Stimulated activated CD4-positive, alpha-beta T cell treated with anti-CD3 and anti-CD28 coated beads, Interleukin-4, amount 100 ng/mL, for 24 hours (primary cell): ENCODE data around the gene ATE1.
"Not testable (repeated sequence)": the region's sequence is repeated elsewhere in the genome, so short reads cannot be mapped to it uniquely, and the experiment has no call there.

Experiments used
- DNase-seq: peaks from one replicate; pipeline ENCODE4 v3.0.0-alpha.2; 2020

The ATE1 gene

DNA sequence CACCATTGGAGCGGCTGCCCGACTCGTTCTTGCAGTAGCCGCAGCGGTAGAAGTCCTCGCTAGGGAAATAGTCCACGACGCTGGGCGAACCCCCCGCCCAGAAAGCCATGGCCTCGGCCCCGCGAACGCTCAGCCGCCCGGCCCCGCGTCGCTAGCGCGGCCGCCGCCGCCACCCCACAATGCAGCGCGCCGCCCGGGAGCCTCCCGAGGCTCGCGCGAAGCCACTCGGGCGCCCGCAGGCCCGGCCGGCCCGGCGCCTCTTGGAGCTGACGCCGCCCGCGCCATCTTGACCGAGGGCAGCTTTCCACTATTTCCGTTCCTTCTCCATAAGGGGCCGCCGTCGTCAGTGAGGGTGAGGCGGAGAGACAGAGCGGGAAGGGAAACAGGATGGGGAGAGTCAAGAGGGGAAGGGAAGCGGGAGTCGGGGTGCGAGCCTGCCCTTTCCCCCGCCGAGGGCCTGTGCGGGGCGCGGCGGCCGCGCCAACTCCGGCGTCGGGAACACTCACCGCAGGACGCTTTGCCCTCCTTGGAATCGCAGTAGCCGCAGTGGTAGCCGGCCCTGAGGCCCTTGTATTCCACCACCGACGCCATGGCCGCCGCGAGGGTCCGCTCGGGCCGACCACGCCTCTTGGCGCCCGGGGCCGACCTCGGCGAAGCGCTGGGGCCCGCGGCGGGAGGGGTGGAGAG is at the start of gene ATE1:
TSS of gene ATE1 (minus strand) at position 191 of the 687 bp plus-strand sequence. CDS start at position 109, 82 bp downstream.
- peak; percentile 84 for DNase-seq

DNA sequence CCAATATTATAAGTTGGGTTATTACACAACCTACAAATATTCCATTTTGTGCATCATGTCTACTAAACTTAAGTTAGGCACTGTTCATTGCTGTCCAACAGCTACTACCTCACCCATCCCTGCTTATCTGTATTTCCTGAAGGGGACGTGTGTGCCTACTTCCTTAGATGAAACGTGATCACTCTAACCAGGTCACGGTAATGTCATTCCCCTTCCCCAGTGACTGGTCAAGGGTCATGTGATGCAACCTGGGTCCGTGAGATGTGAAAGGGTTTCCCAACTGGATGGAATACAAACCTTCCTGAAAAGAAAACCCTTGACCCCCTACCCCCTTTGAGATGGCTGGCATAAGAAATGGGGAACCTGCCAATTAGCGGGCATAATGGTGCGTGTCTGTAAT is 48.8 kb upstream of the ATE1 start:
- no peak for DNase-seq

DNA sequence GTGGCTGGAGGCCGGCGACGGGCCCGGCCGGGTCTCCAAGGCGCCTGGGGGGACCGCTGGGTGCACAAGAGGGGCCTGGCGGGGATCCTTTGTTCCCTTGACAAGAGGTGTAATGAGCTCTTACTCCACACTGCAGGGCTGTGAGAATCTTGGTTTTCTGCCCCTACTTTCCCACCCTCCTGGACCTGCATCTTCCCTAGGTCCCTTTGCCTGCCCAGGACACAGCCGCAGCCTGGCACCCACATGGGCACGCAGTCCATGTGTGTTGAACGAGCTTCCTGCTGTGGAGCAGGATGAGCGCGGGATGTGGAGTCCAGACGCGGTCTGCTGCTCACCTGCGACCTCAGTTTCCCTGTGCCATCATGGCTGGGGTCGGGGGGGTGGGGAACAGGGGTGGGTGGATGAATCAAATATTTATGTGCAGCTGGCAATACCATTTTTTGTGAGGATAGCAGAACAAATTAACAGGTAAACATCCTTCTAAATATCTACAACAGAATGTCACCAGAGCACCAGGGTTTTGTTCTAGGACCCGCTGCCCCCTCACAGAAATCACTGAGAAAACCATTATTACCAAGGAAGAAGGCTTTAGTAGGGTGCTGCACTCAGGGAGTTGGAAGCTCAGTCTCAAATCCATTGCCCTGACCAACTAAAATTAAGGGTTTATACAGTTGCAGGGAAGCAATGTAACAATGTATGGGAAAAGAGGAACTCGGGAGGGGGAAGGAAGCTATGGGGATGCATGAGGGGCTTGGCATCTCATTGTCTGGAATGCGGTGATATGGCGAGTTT is 47.7 kb upstream of the ATE1 start:
- DNase-seq = no peak

DNA sequence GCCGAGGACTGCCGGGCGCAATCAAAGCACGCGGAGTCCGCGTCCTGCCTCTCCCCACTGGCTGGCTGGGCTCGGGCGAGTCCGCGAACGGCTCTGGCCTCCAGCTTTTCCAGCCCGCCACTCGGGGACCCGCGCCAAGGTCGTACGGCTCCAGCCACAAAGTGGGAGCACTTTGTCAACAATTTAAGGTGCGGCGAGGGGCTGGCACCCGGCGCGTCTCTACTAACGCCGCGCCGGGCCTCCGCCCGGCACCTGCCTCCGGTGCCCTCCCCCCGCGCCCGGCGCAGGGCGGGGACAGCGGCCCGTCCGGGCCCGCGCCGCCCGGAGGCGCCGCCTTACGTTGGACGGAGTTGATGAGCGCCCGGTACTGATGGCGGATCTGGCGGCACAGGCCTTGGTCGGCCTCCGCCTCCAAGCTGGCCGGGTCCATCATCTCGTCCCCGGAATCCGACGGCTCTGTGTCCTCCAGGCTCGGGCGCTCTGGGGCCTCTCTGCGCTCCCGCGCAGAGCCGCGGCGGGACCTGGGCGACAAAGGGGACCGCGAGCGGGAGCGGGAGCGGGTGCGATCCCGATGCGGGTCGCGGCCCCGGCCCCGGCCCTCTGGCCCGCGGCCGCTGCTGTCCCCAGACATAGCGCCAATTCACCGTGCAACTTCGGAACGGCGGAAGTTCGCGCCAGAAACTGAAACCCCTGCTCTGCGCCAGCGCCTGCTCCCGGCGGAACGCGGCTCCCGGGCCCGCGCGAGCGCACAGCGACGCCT is 46.9 kb upstream of the ATE1 start, which contains the start of gene NSMCE4A:
TSS of gene NSMCE4A (minus strand) at position 683 of the 760 bp plus-strand sequence. CDS start at position 631, 52 bp downstream.
- DNase-seq = peak; percentile 80

DNA sequence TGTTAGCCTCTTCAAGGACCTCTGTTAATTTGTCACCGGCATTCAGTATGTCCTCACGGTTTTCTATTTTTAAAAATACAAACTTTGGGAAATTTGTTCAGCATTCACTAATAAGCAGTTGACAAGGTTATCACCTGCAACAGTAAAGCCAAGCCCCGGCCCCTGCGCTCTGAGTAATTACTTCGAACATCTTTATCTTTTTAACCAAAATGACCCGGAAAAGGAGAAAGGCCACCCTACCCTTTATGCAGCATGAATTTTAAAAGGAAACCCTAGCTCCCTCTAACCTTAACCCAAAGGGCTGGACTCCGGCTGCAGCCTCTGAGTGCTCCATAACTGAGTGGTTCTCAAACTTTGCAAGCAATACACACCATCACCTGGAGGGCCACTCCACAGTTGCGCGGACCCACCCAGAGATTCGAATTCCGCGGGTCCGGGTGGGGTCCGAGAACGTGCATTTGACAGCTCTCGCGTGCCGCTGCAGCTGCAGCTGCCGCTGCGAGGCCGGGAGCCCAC is 46.2 kb upstream of the ATE1 start:
- DNase-seq = no peak

DNA sequence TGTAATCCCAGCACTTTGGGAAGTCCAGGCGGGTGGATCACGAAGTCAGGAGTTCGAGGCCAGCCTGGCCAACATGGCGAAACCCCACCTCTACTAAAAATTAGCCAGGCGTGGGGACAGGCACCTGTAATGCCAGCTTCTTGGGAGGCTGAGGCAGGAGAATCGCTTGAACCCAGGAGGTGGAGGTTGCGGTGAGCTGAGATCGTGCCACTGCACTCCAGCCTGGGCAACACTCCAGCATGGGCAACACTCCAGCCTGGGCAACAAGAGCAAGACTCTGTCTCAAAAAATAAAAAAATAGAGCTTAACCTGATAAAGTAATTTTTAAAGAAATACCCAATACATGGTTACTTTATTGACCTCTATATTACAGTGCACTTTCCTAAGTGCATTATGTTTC is 41.3 kb upstream of the ATE1 start:
- not testable (repeated sequence) for DNase-seq

DNA sequence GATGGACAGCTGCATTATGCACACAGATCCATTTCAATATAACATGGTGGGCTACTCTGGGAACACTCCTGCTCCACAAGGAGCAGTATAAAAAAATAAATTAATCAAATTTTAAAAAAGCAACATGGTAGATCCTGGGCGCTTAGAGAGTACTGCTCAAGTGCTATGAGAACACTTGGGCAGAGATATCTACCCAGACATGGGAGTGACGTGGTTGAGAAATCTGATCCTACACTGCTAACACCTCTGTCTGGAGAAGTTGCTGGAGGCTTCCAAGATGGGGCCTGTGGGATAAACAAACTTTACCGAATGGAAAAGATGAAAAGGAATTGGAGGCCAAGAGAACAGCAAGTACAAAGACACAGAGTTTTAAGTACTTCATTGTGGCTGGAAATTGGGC is 38.2 kb upstream of the ATE1 start:
- no peak for DNase-seq

DNA sequence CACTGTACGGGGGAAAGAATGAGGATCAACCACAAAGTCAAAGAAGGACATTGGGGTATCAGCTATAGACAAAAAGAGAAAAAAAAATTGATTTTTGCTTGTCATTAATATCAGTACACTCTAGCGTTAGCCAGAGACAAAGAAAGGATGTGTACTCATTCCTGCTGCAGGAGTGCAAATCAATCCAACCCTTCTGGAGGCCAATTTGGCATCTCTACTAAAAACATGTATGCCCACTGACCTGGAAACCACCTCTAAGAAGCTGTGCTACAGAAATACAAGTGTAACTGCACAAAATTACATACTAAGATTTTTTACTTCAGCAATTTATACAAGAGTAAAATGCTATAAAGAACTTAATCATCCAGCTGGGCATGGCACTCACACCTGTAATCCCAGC is 33.6 kb upstream of the ATE1 start:
- no peak for DNase-seq

DNA sequence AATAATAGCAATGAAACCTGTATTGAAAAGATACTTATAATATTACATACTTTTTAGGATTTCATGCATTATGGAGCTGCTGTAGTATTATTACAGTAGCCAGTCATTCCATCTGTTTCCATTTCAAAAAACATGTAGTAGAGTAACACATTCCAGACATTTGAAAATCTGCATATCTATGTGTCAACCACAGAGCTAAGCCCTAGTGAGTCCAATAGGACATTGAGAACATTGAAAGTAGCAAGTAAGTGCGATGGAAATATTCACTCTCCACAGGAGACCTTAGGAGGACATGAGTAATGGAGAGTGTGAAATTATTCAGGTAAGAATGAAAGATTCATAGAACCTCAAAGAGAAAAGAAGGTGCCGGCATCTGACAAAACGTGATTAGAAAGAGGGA is 31.8 kb upstream of the ATE1 start:
- no peak for DNase-seq

DNA sequence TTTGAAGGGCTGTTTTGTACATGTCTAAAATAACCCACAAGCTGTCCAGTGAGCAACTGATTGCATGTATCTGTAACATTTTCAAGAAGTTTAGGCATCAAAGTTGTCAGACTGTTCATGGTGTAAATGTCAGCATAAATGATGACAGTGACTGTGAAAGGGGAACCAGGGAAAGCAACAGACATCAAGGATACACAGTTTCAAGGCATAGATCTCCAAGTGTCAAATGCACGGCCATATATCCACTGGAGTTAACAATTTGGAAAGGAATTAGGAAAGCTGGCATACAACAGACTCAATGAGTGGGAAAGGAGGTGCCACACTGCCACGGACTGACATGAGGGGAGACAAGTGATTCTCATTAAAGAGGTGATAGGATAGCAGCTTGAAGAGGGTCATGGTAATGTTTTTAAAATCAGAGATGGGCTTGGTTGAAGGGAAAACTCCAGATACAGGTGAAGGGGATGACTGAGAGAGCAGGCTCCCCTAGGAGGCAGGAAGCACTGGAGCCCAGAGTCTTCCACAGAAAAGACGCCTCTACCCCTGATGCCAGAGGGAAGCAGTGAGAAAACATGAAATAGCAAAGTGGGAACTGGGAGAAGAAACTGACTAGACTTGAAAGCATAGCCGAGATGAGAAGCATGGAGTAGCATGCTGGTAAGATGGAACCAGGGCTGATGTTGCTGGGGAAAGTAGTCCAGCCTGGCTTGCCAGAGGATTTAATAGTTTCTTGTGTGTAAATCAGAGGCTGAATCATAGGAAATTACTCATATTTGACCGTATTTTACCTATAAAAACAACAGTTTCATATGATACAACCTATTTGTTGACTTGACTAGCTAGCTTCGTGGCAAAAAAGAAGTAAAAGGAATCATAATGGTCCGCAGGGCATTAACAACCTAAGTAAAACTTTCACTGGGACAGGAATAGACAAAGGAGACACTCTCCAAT is 28.6 kb upstream of the ATE1 start:
- DNase-seq = no peak

DNA sequence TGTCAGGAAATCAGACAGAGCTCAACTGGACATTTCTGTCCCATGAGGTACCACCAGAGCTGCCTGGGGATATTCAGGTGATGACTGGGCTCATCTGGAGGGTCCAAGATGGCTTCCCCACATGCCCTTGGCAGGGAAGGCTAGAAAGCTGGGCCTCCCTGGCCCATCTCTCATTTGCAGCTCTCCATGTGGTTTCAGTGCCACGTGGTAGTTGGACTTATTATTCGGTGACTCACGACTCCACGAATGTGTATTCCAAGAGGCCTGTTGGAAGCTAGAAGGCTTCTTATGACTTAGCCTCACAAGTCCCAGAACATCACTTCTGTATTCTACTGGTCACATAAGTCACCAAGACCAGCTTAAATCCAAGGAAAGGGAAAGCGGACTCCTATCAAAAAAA is 24.4 kb upstream of the ATE1 start:
- DNase-seq = no peak

DNA sequence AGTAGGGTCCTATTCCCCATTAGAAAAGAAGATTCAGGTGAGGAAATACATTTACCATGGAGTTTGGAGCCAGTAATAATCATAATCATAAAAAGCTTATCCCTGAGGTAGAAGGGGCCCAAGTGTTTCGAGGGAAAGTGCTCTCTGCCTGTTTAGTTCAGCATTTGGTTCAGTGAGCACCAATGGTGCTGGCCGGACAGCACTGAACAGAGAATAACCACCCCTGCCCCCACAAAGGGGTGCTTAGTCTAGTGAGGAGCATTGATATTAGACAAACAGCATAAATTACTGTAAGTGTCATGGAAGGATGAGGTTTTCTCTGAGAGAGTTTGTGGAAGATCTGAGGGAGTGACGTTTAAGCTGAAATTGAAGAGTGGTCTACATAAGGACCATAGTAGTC is 21.6 kb upstream of the ATE1 start:
- no peak for DNase-seq

DNA sequence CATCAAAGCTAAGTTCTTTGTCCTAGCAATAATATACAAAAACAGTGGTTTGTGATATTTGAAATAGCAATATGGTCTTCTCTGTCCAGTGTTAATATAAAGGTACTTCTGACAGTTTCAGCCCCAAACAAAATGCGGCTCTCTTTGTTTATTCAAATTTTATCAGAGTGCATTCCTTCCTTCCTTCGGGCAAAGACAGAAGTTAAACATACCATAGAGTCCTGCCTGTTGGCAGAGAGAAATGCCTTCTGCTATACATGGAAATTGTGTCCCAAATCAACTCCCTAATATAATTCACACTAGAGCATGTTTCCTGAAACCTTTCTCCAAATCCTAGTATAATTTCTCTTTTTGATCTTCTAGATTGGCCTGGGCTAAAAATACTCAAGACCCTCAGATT is 21.2 kb upstream of the ATE1 start:
- no peak for DNase-seq

DNA sequence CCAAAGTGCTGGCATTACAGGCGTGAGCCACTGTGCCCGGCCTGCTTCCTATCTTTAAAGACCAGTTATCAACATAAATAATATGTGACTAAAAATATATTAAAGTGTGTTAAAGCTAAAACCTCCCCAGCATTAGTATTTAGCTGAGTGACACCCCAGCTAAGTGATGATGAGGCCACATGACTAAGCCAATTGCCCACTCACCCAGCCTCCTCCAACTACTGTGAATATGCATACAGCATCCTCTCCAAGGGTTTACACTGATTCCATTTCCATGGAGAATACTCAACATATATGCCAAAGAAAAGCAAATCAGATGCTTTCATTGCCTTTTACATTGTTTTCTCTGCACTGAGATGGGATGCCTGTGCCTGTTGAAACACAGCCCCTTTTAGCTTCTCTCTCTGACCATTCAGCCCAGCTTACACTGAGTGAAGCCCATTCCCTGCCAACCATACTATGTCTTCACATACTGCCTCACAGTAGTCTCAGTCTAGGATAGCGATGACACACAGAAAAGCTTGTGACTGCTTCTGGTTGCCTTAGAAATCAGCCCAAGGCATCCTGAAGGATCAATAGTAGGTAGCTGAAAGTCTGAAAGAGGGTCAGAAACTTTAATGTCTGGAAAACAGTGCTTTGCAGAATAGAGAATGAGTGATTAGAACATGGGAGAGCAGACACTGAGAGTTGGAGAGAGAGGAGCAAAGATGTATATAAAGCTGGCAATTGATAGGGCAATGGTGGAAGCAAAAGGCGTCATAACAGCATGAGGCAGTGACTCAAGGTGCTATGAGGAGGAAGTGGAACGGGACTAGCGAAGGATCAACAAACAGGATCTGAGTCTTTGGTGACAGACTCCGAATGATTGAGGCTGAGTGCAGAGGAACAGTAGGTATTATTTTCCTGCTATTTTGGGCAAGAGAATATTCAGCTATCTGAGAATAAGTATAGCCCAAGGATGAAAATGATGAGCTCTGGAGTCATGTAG is 19.8 kb upstream of the ATE1 start:
- DNase-seq = no peak

DNA sequence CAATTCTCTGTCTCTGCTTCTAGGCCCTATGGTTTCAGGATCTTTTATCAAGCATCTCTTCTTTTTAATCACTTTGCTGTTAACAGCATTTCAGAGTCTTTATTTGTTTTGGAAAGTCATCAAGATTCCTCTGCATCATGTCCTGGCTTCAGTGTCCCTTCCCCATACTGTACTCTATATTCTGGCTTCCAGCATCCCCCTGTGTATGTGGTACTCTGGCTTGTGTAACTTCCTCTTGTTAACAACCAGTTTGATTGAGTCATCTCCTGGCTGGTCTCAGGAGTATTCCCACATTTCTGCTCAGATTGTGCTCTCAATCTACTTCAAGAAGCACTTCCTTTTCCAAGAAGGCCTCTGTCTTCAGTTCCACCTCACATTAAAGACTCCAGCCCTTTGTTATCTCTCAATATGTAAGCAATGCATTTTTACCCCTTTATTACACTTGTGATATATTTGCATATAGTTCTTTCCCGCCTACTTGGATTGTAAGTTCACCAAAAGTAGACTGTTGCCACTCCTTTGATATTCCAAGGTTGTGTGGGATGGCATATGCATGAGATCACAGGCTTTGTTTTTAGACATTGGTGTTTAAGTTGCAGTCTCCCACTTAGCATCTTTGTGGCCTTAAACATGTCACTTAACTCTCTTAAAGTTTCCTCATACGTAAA is 15.1 kb upstream of the ATE1 start:
- DNase-seq = no peak

DNA sequence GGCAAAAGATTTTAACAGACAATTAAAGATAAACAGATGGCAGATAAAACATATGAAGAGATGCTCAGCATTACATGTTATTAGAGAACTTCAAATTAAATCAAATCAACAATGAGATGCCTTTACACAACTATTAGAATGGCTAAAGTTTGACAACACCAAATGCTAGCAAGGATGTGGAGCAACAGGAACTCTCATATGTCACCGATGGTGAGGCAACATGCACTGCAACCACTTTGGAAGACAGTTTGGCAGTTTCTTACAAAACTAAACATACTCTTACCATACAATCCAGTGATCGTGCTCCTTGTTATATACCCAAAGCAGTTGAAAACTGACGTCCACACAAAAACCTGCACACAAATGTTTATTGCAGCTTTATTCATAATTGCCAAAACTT is 13.7 kb upstream of the ATE1 start:
- DNase-seq = no peak

DNA sequence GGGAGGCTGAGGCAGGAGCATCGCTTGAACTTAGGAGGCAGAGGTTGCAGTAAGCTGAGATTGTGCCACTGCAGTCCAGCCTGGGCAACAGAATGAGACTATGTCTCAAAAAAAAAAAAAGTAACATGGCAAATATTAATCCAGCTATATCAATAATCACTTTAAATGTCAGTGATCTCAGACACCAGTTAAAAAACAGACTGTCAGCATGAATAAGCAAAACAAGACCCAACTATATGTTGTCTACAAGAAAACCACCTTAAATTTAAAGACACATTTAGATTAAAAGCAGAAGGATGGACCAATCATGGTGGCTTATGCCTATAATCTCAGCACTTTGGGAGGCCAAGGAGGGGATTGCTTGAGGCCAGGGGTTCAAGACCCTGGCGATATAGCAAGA is 8.5 kb upstream of the ATE1 start:
- no peak for DNase-seq

DNA sequence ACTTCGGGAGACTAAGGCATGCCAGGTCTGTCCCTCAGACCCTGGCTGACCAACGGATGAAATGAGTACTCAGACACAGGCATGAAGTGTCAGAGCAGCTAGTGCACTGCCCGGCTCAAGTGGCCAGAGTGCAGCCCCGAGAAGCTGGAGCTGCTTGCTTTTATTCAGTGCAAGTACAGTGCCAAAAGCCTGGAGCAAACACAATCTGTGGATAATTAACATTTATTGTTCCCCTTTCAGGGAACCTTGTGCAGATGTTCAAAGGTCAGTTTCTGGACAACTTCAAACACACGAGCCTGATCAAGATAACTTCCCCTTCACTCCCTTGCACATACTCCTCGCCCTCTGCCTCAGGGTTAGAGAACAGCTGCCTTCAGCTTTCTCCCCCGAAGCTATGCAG is 7.9 kb upstream of the ATE1 start:
- DNase-seq = no peak

DNA sequence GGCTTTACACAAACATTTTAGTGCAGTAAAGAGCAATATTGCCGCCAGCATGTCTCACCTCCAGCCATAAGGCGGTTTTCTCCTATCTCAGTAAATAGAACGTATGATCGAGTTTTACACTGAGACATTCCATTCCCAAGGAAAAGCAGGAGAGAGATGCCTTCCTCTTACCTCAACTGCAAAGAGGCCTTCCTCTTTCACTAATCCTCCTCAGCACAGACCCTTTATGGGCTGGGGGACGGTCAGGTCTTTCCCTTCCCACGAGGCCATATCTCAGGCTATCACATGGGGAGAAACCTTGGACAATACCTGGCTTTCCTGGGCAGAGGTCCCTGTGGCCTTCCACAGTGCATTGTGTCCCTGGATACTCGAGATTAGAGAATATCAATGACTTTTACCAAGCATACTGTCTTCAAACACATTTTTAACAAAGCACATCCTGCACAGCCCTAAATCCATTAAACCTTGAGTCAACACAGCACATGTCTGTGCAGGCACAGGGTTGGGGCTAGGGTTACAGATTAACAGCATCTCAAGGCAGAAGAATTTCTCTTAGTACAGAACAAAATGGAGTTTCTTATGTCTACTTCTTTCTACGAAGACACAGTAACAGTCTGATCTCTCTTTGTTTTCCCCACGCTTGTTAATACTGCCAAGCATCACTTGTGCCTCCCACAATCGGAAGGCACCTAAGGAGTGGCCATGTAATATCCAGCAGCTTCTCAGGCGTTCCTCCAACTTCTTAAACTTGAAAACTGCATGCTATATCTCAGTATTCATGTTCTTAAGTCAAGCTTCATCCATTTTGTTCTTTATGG is 2.6 kb upstream of the ATE1 start:
- DNase-seq = not testable (repeated sequence)
